NCI-H1092 treated with DMSO at 0.1 percent for 48 hours (cell line): ENCODE data around the gene SLCO4A1.

Experiments
- DNase-seq: peaks from one replicate; lab custom pipeline; 2025; lab: John Stamatoyannopoulos, UW

The SLCO4A1 gene

DNA sequence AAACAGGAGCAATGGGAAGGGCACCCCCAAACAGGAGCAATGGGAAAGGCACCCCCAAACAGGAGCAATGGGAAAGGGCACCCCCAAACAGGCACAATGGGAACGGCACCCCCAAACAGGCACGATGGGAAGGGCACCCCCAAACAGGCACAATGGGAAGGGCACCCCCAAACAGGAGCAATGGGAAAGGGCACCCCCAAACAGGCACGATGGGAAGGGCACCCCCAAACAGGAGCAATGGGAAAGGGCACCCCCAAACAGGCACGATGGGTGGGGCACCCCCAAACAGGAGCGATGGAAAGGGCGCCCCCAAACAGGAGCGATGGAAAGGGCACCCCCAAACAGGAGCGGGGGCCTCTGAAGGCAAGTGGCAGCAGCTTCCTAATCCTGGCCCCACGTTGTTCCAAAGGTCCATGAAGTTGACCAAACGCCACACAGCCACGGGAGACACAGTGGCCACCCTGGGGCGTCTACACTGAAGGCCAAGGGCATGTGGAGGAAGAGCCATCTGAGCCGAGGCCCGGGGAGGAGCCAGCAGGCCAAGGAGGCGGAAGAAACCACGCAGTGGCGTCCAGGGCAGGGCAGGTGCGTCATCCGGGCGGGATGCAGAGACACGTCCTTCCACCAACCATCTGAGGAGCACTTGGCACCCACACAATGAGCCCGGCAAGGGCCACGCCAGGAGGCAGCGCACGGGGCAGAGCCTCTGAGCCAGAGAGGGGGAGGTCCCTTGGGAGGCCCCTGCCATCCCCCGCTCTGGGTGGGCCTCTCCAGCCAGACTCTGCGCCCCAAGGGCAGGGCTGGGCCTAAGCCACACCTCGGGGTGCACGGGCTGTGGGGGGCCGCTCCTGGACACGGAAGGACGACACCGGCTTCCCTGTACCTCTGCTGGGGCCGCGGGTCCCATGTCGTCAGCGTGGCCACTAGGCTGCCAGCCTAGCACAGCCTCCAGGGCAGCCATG is 44.8 kb downstream of the SLCO4A1 start:
- DNase-seq, result no peak

DNA sequence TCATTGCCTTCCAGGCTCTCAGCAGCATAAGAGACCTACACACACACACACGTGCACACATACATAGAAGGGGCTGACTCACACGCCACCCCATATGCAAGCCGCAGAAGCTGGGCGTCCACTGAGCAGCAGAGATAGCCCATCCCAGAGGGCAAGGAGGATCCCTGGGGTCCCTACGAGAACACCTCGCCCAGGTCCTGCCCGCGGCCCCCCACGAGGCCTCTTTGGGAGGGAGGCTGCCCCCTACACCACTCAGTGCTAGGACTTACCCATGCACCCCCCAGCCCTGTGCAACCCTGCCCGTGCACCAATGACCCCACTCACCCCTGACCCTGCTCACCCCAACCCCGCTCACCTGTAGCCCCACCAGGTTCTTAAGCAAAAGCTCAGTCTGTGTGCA is 45.8 kb downstream of the SLCO4A1 start:
- no peak for DNase-seq

GRCh38 chr20:62688855-62689460 is 46.7 kb downstream of the SLCO4A1 start:
- no peak for DNase-seq

DNA sequence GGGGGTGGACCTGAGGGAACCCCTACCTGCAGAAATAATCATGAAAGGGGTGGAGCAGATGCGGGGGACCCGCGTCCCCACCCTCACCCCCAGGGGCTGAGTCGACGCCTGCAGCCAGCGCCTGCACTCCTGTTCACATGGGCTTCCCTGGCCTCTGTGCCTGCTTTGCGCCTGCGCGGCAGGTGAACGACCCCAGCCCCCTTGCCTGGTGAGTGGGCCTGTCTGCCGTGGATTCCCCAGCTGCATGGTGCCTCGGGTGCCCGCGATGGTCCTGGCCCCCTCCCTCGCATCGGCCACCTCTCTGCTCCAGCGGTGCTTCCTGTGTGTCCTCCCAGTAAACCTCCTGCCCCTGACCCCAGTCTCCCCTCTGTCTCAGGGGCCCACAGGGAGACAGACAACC is 47.6 kb downstream of the SLCO4A1 start:
- no peak for DNase-seq

DNA sequence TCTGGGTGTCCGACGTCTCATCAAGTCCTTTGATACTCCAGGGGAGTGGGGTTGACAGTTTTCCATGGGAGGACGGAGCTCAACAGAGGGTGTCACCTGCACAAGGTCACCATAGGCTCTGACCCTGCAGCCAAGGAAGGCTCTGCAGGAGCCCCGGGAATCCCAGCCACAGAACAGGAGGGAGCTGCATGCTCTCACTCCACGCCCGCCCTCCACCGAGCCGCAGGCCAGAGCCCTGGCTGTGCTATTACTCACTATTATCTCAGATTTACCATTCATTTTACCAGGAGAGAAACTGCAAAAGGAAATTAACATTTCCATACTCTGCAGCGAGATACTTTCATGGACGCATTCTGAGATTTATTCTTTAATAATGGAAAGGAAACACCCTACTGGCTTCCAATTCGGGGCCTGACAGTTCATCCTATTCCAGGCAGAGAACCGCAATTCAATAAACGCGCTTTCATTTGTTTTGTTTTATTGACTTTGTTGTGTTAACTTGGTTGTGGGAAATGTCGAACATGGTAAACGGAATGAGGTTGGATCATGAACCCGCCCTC is 48.0 kb downstream of the SLCO4A1 start:
- DNase-seq, result no peak

DNA sequence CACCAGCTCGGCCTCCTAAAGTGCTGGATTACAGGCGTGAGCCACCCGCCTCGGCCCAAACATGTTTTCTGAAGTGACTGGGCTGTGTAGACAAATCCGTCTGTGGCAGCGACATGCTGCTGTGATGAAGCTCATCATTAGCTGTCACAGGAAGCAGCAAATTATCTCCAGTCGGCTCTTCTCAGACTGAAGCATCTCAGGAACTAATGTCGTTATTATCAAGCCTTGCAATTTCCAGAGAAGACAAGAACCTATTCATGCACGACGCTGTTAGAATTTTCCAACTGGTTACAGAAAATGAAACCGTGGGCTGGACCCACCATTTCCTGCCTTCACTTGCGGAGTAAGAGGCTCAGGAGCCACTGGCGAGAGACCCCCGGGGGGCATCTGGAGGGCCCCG is 49.2 kb downstream of the SLCO4A1 start:
- no peak for DNase-seq

DNA sequence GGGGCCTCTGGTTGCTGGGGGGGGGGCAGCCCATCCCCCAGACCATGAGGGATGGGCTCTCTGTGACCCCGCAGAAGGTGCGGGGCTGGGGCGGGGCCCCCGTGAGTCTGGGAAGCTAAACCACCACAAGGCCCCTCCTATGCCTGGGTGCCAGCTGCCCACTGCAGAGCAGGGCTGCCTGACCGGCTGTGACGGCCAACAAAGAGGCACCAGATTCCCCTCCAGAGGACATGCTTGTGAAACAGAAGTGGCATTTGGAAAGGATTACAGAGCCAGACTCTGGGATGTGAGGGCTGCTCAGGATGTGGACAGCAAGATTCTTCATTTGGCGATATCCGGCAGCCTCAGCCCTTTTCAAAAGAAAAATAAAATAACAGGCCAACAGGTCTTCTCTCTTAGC is 49.9 kb downstream of the SLCO4A1 start:
- DNase-seq, result peak; percentile 31

DNA sequence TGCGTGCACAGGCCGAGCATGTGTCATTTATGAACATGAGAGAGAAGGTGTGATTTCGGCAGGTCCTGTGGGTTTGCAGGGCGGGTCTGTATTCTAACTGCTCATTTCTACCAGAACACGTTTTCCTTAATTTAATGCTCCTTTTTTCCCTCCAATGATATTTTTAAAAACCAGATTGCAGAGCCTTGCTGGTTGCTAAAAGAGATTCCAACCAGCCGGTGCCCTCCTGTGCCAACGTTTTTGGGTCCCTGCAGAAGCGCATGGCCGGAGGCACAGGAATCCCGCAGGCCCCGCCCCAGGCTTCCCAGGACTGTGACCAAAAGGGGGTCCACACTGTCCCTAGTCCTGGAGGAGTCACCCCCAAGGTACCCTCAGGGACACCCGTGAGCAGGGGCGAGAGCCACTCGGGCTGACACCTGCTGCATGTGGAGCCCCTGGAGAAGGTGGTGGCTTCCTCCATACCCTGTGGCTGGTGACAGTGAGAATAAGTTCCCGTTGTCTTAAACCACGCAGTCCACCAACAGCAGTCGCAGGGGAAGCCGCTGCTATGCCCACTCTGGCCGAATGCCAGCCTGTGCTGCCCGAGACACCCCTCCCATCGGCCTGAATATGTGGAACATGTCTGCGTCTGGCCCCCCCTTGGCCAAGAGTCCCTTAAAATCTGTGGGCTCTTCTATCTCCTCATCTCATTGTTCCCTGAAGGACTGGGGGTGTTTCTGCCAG is 50.7 kb downstream of the SLCO4A1 start:
- DNase-seq, result no peak

DNA sequence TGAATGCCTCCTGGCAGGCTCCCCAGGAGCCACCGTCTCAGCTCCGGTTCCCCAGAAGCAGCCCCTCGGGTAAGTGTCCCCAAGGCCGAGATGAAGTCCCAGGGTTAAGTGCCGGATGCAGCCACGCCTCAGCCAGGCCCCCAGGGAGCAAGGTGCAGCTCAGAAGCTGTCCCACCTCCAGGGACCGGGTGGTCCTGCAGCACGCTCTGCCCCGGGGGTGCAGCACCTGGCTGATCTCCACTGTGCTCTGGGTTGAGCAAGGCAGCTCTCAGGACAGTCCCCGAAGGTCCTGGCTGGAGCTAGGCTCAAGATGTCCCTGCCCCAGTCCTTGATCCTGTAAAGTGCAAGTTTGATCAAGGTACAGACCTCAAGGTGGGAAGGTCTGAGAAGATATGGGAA is 51.2 kb downstream of the SLCO4A1 start:
- no peak for DNase-seq

DNA sequence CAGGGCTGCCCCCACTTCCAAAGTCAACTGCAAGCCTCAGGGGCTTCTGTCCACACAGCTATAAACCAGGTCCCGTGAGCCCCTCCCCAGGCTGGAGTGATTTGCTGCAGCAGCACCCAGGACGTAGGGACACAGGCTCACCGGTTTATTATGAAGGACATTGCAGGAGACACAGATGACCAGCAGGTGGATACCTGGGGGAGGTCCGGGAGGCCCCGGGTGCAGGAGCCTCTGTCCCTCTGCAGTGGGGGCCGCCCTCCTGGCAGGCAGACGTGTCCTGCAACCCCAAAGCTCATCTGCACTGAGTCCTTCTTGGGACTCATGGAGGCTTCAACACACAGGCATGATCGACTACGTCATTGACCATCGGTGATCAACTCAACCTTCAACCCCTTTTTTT is 51.8 kb downstream of the SLCO4A1 start:
- DNase-seq, result no peak

DNA sequence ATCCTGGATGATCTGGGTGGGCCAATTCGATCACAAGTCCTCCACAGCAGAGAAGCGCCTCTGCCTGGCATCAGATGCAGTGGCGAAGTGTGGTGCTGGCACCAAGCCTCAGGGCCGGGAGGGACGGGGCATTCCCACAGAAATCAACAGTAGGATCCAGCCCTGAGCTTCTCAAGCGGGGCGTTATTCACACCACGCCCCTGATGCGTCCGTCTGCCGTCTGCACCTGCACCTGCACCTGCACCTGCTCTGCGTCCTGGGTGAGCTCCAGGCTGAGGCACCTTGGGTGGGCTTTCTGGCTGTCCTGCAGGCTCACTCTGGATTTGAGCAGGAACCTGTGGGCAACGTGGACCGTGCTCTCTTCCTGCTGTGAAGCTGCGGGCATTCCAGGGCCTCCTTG is 52.6 kb downstream of the SLCO4A1 start:
- DNase-seq, result no peak

DNA sequence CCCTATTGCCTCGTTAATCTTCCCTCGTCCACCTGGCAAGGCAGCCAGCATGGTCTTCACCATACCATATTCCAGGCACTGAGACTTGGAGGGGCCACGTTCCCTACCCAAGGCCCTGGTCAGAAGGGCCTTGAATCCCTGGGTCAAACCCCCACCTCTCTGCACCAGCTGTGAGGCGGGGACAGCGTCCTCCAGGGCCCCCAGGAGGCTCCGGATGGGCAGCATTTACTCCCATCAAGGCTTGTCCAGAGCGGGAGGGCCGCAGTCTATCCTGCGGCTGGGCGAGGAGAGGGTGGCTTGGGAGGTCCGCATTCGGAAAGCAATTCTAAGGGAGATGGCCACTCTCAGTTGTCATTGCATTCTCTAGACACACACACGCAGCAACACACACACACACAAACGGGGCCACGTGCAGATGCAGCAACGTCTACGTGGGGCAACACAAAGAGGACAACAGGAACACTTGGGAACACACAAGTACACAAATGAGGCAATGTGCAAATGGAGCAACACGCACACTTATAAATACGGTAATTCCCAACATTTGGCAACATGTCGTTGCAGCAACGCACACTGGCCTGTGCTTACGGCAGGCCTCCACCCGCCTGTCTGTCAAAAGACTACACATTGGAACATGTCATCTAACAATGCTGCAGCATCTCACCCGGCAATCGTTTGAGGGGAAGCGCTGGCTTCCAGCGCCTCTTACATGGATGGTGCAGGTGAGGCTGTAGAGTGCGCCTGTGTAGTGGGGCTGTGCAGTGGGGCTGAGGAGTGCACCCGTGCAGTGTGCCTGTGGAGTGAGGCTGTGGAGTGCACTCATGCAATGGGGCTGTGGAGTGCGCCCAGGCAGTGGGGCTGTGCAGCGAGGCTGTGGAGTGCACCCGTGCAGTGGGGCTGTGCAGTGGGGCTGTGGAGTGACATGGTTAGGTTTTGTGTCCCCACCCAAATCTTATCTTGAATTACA is 53.4 kb downstream of the SLCO4A1 start:
- no peak for DNase-seq

DNA sequence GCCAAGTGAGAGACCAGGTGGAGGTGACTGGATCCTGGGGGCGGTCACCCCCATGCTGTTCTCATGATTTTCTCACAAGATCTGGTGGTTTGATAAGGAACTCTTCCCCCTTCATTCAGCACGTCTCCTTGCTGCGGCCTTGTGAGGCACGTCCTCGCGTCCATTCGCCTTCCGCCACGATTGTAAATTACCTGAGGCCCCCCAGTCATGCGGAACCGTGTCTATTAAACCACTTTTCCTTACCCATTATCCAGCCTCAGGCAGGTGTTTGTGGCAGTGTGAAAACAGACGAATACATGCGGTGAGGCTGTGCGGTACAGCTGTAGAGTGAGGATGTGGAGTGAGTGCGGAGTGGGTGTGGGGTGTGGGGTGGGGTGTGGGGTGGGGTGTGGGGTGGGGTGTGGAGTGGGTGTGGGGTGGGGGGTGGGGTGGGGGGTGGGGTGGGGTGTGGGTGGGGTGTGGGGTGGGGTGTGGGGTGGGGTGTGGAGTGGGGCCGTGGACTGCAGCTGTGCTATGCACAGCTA is 54.2 kb downstream of the SLCO4A1 start:
- no peak for DNase-seq

DNA sequence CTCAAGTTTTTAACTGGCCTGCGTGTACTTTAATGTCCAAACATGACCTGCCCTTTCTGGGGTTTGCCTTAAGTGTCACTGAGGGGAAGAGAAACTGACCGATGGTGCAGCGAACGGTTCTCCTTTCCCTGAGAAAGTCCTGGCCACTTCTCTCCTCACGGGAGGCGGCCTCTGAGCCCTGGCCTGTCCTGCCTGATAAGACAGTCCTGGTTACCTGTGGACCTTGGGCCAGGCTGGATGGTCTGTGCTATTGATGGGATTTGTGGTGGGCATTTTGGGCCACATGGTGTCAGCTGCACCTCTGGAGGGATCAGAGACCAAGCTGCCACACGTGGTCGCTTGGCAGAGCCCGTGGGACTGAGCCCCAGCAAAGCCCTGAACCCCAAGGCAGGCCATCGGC is 54.7 kb downstream of the SLCO4A1 start:
- no peak for DNase-seq

DNA sequence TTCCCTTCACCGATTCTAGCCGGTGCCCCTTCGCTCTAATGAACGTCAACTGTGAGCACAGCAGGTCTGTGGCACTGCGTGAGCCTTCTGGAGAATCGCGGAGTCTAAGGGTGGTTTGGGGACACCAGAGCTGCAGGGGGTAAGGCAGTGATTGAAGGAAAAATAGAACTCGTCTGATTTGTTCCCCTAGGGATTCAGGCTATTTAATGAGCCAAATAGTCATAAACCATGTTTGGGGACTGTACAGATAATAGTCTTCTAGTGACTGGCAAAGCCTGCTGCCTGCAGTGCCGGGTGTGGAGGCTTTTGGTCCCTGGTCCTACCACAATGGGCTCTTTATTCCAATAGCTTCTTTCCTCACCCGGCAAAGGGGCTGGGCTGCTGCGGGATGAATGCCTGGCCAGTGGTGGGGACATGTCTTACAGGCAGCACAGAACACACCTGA is 55.2 kb downstream of the SLCO4A1 start:
- DNase-seq, result no peak

- no peak for DNase-seq
Observed at GRCh38 chr20:62698231-62698630, 55.9 kb downstream of the SLCO4A1 start.

- no peak for DNase-seq
Observed at GRCh38 chr20:62699296-62699695, 57.0 kb downstream of the SLCO4A1 start.

- DNase-seq, result no peak
Observed at GRCh38 chr20:62699741-62700140, 57.4 kb downstream of the SLCO4A1 start.

DNA sequence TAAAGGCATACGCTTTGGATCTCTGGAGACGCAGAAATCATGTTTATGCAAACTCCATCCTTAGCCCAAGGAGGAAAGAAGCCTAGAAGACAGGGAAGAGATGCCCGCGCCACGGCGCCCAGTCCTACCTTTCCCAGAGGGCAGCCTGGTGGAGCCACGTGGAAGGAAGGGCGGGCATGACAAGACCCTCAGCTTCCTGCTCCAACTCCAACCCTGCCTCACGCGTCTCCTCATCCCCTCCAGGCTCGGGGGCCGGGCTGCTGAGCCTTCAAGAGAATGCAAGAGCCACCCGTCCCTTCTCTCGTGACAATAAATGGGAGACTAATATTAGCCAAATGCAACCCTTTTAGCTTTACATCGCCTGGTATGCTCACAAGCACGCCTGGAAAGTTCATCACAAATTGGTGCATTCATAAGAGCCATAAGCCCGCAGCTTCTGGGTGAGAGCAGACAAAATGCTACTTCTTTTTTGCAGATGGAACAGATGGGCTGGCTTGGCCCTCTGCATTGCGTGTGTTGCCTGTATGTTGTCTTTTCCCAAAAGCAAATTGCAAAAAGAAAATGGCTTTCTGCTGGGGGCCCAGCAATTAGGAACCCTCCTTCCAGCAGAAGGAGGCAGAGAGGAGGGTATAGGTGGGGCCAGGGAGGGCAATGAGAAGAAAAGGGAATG is 58.1 kb downstream of the SLCO4A1 start:
- DNase-seq, result no peak
